Measurements from ENCODE around the gene NXPE4.

The NXPE4 gene

DNA sequence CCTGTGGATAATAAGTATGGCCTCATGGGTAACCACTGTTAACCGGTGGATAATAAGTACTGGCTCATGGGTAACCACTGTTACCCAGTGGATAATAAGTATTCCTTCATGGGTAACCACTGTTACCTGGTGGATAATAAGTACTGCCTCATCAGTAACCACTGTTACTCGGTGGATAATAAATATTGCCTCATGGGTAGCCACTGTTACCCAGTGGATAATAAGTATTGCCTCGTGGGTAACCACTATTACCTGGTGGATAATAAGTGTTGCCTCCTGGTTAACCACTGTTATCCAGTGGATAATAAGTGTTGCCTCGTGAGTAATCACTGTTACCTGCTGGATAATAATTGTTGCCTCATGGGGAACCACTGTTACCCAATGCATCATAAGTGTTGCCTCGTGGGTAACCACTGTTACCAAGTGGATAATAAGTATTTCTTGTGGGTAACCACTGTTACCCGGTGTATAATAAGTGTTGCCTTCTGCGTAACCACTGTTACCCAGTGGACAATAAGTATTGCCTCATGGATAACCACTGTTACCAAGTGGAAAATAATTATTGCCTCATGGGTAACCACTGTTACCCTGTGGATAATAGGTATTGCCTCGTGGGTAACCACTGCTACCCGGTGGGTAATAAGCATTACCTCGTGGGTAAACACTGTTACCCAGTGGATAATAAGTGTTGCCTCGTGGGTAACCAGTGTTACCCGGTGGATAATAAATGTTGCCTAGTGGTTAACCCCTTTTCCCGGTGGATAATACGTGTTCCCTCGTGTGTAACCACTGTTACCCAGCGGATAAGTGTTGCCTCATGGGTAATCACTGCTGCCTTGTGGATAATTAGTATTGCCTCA lies 26.6 kb upstream of the NXPE4 start:
- ChIA-PET CTCF (no interaction called here), POLR2A (no interaction called here)
- no peak for DNase-seq (ENCODE audit: extremely low spot score)
- TF ChIP-seq FOXM1 (IDR thresholded peaks at IDR 0.05; ENCODE audit: borderline replicate concordance) (no peak), L3MBTL2 (conservative IDR thresholded peaks at IDR 0.05) (no peak), PKNOX1 (IDR thresholded peaks at IDR 0.05) (no peak), CTBP1 (IDR thresholded peaks at IDR 0.05; ENCODE audit: borderline replicate concordance) (no peak), HDGF (IDR thresholded peaks at IDR 0.05; ENCODE audit: borderline replicate concordance) (no peak), ZNF384 (IDR thresholded peaks at IDR 0.05) (no peak), FOXA1 (IDR thresholded peaks at IDR 0.05) (no peak), TARDBP (IDR thresholded peaks at IDR 0.05) (no peak), NFRKB (IDR thresholded peaks at IDR 0.05) (no peak), ELF4 (IDR thresholded peaks at IDR 0.05) (no peak), SUZ12 (IDR thresholded peaks at IDR 0.05) (no peak), SP1 (IDR thresholded peaks at IDR 0.05) (no peak), BHLHE40 (IDR thresholded peaks at IDR 0.05; ENCODE audit: borderline replicate concordance) (no peak), FOXK2 (IDR thresholded peaks at IDR 0.05) (no peak)

DNA sequence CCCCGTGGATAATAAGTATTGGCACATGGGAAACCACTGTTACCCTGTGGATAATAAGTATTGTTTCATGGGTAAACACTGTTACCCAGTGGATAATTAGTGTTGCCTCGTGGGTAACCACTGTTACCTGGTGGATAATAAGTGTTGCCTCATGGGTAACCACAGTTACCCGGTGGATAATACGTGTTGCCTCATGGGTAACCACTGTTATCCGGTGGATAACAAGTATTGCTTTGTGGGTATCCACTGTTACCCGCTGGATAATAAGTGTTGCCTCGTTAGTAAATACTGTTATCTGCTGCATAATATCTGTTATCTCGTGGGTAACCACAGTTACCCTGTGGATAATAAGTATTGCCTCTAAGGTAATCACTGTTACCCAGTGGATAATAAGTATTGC lies 25.5 kb upstream of the NXPE4 start:
- ChIA-PET POLR2A (no interaction called here), CTCF (no interaction called here)
- DNase-seq (ENCODE audit: extremely low spot score): no peak
- TF ChIP-seq PKNOX1 (IDR thresholded peaks at IDR 0.05) (no peak), NFRKB (IDR thresholded peaks at IDR 0.05) (no peak), FOXK2 (IDR thresholded peaks at IDR 0.05) (no peak)

- ChIA-PET CTCF (no interaction called here), POLR2A (no interaction called here)
- TF ChIP-seq NFRKB (IDR thresholded peaks at IDR 0.05) (no peak), FOXM1 (IDR thresholded peaks at IDR 0.05; ENCODE audit: borderline replicate concordance) (no peak)
- DNase-seq (ENCODE audit: extremely low spot score): no peak
Observed at GRCh38 chr11:114619659-114620173, 24.1 kb upstream of the NXPE4 start.

- ChIA-PET POLR2A (no interaction called here), CTCF (no interaction called here)
- DNase-seq (ENCODE audit: extremely low spot score): no peak
- TF ChIP-seq ELF4 (IDR thresholded peaks at IDR 0.05) (no peak), CTBP1 (IDR thresholded peaks at IDR 0.05; ENCODE audit: borderline replicate concordance) (no peak), NFRKB (IDR thresholded peaks at IDR 0.05) (no peak), FOXK2 (IDR thresholded peaks at IDR 0.05) (no peak), PKNOX1 (IDR thresholded peaks at IDR 0.05) (no peak), ARNT (IDR thresholded peaks at IDR 0.05) (no peak), SP1 (IDR thresholded peaks at IDR 0.05) (no peak), BHLHE40 (IDR thresholded peaks at IDR 0.05; ENCODE audit: borderline replicate concordance) (no peak), ZNF384 (IDR thresholded peaks at IDR 0.05) (no peak), FOXM1 (IDR thresholded peaks at IDR 0.05; ENCODE audit: borderline replicate concordance) (no peak)
Observed at GRCh38 chr11:114618139-114618538, 22.6 kb upstream of the NXPE4 start.

- ChIA-PET CTCF (no interaction called here), POLR2A (no interaction called here)
- DNase-seq (ENCODE audit: extremely low spot score): no peak
- TF ChIP-seq PKNOX1 (IDR thresholded peaks at IDR 0.05): no peak
- TF ChIP-seq LEF1 (IDR thresholded peaks at IDR 0.05; ENCODE audit: borderline replicate concordance): no peak
- no peak for TF ChIP-seq ZNF384 (IDR thresholded peaks at IDR 0.05)
- no peak for TF ChIP-seq FOXK2 (IDR thresholded peaks at IDR 0.05)
- TF ChIP-seq SP1 (IDR thresholded peaks at IDR 0.05): no peak
- TF ChIP-seq SUZ12 (IDR thresholded peaks at IDR 0.05): no peak
- TF ChIP-seq L3MBTL2 (conservative IDR thresholded peaks at IDR 0.05): no peak
Observed at GRCh38 chr11:114617157-114618124, 21.9 kb upstream of the NXPE4 start.

- ChIA-PET POLR2A (no interaction called here), CTCF (no interaction called here)
- no peak for DNase-seq (ENCODE audit: extremely low spot score)
- no peak for TF ChIP-seq FOXA1 (IDR thresholded peaks at IDR 0.05)
- TF ChIP-seq HDGF (IDR thresholded peaks at IDR 0.05; ENCODE audit: borderline replicate concordance): no peak
- no peak for TF ChIP-seq FOXK2 (IDR thresholded peaks at IDR 0.05)
- TF ChIP-seq BHLHE40 (IDR thresholded peaks at IDR 0.05; ENCODE audit: borderline replicate concordance): no peak
- TF ChIP-seq SUZ12 (IDR thresholded peaks at IDR 0.05): no peak
- TF ChIP-seq PKNOX1 (IDR thresholded peaks at IDR 0.05): no peak
- no peak for TF ChIP-seq NFRKB (IDR thresholded peaks at IDR 0.05)
- no peak for TF ChIP-seq LEF1 (IDR thresholded peaks at IDR 0.05; ENCODE audit: borderline replicate concordance)
- no peak for TF ChIP-seq FOXM1 (IDR thresholded peaks at IDR 0.05; ENCODE audit: borderline replicate concordance)
- TF ChIP-seq ZNF384 (IDR thresholded peaks at IDR 0.05): no peak
- TF ChIP-seq ELF4 (IDR thresholded peaks at IDR 0.05): no peak
- no peak for TF ChIP-seq ARNT (IDR thresholded peaks at IDR 0.05)
- TF ChIP-seq CTBP1 (IDR thresholded peaks at IDR 0.05; ENCODE audit: borderline replicate concordance): no peak
Observed at GRCh38 chr11:114616516-114616915, 20.9 kb upstream of the NXPE4 start.

Measured in HEK293T (cell line).